PFSK-1 (cell line): ENCODE measurements around the gene BTBD9.

Source experiments
- FOXP2 ChIP-seq: optimal IDR thresholded peaks from 2 replicates; pipeline ENCODE3; 2011; ENCODE audit warnings: borderline replicate concordance, control low read depth, inconsistent platforms; ENCODE audit not compliant: insufficient read depth; ENCODE audit errors: extremely low read length, extremely low read depth
- POLR2AphosphoS5 ChIP-seq: IDR thresholded peaks from 2 replicates; pipeline ENCODE4 v1.6.1; 2012; ENCODE audit warnings: low read depth, mild to moderate bottlenecking, control low read depth, low read length, moderate library complexity
- SIN3A ChIP-seq: IDR thresholded peaks from 2 replicates; pipeline ENCODE4 v1.6.1; 2012; ENCODE audit warnings: mild to moderate bottlenecking, low read length, moderate library complexity, borderline replicate concordance; ENCODE audit not compliant: insufficient read depth
- TAF1 ChIP-seq: IDR thresholded peaks from 2 replicates; pipeline ENCODE4 v1.6.1; 2012; ENCODE audit warnings: low read length, control low read depth, borderline replicate concordance; ENCODE audit not compliant: insufficient read depth
- TF ChIP-seq, protein P1 (sequence below), 2 experiments: IDR thresholded peaks; 2 replicates each; pipeline versions ENCODE4 v1.6.1 to v1.8.0; 2011 to 2012; ENCODE audit warnings: low read depth in 2 of 2, low read length in 2 of 2, control low read depth in 1 of 2, inconsistent platforms in 1 of 2, mild to moderate bottlenecking in 1 of 2, moderate library complexity in 1 of 2; ENCODE audit not compliant: insufficient read depth in 1 of 2

BTBD9 gene

DNA sequence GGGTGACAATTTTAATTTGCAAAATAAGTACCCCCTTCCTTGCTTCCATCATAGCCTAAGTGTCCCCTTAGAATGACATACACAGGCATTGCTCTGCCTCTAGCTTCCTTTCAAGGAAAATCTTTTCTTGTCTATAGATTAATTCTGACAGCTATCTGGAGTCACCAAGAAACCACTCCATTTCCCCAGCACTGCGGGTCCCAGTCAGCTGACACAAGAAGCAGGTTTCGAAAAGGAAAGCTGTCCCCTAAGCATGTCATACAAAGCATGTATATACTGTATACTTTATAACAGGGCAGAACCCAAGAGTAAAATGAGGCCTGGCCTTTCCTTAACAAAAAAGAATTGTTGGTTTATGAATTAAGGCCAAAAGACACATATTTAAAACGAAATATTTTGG is 273.5 kb downstream of the BTBD9 start:
- TF ChIP-seq TAF1 (no peak), FOXP2 (no peak), SIN3A (no peak), POLR2AphosphoS5 (no peak)
- TF ChIP-seq, protein P1, sequence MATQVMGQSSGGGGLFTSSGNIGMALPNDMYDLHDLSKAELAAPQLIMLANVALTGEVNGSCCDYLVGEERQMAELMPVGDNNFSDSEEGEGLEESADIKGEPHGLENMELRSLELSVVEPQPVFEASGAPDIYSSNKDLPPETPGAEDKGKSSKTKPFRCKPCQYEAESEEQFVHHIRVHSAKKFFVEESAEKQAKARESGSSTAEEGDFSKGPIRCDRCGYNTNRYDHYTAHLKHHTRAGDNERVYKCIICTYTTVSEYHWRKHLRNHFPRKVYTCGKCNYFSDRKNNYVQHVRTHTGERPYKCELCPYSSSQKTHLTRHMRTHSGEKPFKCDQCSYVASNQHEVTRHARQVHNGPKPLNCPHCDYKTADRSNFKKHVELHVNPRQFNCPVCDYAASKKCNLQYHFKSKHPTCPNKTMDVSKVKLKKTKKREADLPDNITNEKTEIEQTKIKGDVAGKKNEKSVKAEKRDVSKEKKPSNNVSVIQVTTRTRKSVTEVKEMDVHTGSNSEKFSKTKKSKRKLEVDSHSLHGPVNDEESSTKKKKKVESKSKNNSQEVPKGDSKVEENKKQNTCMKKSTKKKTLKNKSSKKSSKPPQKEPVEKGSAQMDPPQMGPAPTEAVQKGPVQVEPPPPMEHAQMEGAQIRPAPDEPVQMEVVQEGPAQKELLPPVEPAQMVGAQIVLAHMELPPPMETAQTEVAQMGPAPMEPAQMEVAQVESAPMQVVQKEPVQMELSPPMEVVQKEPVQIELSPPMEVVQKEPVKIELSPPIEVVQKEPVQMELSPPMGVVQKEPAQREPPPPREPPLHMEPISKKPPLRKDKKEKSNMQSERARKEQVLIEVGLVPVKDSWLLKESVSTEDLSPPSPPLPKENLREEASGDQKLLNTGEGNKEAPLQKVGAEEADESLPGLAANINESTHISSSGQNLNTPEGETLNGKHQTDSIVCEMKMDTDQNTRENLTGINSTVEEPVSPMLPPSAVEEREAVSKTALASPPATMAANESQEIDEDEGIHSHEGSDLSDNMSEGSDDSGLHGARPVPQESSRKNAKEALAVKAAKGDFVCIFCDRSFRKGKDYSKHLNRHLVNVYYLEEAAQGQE (IDR thresholded peaks at IDR 0.05; ENCODE audit: insufficient read depth in 1 of 2, low read depth in 2 of 2, low read length in 2 of 2) = no peak

DNA sequence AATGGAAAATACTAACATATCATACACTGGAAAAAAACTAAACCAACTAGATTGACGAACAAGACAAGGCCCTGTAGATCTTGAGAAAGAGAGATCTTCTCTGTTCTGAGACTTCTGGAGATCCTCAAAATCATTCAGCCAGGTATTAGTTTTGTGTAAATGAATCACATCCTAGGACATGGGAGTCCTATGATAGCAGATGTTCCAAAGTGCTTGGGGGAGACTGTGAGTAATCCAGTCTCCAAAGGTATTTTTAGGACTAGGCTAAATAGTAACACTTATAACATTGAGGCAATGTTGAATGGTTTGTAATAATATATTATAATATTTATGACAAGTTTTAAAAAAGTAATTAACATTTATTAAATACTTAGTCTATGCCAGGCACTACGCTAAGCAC is 275.0 kb downstream of the BTBD9 start:
- TF ChIP-seq SIN3A (no peak), TAF1 (no peak)

DNA sequence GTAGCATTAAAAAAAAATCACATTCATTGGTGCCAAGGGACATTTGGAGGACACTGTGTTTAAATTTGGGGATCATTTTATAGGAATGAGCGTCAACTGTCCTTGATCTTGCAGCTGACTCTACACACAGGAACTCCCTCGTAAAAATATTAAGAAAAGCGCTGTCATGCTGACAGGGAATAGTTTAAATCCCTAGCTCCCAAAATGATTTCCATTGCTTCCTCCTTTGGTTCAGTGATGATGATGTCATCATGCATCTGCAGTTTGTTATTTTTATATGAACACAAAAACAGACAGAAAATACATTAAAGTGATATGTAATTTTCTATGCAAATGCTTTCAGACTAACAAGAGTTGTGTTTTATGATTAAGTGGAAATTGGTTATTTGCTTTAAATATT is 275.6 kb downstream of the BTBD9 start:
- TF ChIP-seq FOXP2 (no peak), SIN3A (no peak), POLR2AphosphoS5 (no peak), TAF1 (no peak)
- TF ChIP-seq, protein P1 (IDR thresholded peaks at IDR 0.05; ENCODE audit: insufficient read depth in 1 of 2, low read depth in 2 of 2, low read length in 2 of 2) = no peak

DNA sequence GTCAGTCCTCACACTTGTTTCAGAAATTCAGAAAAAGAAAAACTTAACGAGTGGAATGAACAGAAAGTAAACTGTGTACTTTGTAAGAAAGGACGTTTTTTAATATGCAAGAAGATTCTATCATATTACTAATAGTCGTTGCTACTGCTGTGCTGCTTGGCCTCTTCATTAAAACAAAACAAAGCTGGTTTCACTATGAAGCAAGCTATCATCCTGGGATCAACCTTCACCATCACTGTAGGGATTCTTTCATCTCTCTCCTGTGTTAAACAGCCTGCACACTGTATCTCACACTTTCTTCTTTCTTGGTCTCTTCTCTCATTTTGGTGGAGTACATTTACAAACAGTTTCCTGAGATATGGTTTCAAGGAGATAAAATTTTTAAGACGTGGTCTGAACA is 284.2 kb downstream of the BTBD9 start:
- TF ChIP-seq FOXP2 = no peak
- TF ChIP-seq SIN3A = no peak
- TF ChIP-seq, protein P1 (IDR thresholded peaks at IDR 0.05; ENCODE audit: insufficient read depth in 1 of 2, low read depth in 2 of 2, low read length in 2 of 2) = no peak
- no peak for TF ChIP-seq TAF1
- TF ChIP-seq POLR2AphosphoS5 = no peak

DNA sequence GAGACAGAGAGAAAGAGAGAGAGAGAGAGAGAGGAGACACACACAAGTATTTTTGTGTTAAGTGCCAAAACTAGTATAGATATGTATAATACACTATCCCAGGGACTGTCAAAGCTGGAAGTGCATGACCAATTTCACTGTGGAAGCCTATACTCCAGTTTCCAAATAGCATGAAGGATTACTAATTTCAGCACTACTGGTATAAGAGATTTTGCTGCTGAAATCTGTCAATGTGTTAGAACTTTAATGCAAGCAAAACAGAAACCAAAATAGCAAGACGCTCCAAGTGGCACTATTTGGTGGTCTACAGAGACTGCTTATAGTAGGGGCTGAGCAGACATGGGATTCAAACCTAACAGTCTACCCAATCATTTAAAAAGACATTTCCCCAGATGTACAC is 284.8 kb downstream of the BTBD9 start:
- TF ChIP-seq, protein P1 (IDR thresholded peaks at IDR 0.05; ENCODE audit: insufficient read depth in 1 of 2, low read depth in 2 of 2, low read length in 2 of 2) = no peak
- TF ChIP-seq POLR2AphosphoS5 (no peak), TAF1 (no peak), SIN3A (no peak), FOXP2 (no peak)

DNA sequence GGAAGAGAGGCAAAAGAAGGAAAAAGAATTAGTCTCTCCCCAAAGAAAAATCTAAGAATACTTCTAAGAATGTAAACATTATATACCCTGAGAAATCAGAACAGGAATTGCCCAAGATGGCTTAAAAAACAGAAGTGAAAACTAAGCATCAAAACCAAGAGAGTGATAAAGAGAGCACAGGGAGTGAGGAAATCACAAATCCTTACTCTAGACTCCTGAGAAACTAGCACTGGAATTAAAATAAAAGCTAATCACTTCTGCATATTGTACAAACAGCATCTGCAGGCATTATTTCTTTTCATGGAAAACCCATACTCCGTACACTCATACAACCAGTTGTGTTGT is 285.7 kb downstream of the BTBD9 start:
- no peak for TF ChIP-seq POLR2AphosphoS5
- TF ChIP-seq SIN3A = no peak
- TF ChIP-seq TAF1 = no peak
- no peak for TF ChIP-seq FOXP2
- TF ChIP-seq, protein P1 (IDR thresholded peaks at IDR 0.05; ENCODE audit: insufficient read depth in 1 of 2, low read depth in 2 of 2, low read length in 2 of 2) = no peak
